ENCODE data around the gene KRTAP5-1. TPM values are rescaled to one million over a fixed set of nuclear protein-coding genes. Genes with fewer than 3 reads are reported as not detected.
"Not testable (repeated sequence)": the region's sequence is repeated elsewhere in the genome, so short reads cannot be mapped to it uniquely, and the experiment has no call there.

The KRTAP5-1 gene
- total and polyA plus RNA-seq, 2 experiments from 2014 or later, result not detected

DNA sequence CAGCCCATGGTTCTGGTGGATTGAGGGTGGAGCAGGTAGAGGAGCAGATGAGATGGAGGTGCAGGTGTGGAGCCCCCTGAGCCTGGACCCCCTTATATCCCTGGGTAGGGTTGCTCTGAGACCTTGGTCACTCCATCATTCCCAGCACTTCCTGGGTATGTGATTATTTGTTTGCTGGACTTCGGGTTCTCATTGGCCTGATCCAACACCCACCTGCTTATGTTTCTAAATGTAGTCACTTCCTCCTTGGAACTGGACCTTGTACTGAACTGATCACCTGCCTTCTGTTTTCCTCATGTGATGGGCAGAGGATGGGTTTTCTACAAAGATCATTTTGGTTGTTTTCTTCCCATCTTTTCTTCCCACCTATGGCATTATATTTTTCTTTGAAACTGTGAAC, 37.0 kb upstream of the KRTAP5-1 start, which contains the start of gene KRTAP5-4:
Gene KRTAP5-4, minus strand, starts transcription at position 53 of the 400 bp plus-strand sequence. Its CDS starts 45 bp downstream, at position 8.
- Histone ChIP-seq H3K27me3 (no peaks in the 10 kb centered on the region), H3K4me3 (no peak within 1 kb of the TSS), H3K27ac (no peak within 1 kb of the TSS), H3K36me3 (no peaks in the 10 kb centered on the region), H3K4me1 (ENCODE audit: low read depth) (no peaks in the 10 kb centered on the region), H3K9me3 (ENCODE audit: low read depth) (no peaks in the 10 kb centered on the region)
- TF ChIP-seq, protein P1, sequence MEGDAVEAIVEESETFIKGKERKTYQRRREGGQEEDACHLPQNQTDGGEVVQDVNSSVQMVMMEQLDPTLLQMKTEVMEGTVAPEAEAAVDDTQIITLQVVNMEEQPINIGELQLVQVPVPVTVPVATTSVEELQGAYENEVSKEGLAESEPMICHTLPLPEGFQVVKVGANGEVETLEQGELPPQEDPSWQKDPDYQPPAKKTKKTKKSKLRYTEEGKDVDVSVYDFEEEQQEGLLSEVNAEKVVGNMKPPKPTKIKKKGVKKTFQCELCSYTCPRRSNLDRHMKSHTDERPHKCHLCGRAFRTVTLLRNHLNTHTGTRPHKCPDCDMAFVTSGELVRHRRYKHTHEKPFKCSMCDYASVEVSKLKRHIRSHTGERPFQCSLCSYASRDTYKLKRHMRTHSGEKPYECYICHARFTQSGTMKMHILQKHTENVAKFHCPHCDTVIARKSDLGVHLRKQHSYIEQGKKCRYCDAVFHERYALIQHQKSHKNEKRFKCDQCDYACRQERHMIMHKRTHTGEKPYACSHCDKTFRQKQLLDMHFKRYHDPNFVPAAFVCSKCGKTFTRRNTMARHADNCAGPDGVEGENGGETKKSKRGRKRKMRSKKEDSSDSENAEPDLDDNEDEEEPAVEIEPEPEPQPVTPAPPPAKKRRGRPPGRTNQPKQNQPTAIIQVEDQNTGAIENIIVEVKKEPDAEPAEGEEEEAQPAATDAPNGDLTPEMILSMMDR (IDR thresholded peaks at IDR 0.05; ENCODE audit: low read depth, low read length), result no peak
- no peak for DNase-seq (ENCODE audit: low read depth in 1 of 2, low spot score in 1 of 2)

DNA sequence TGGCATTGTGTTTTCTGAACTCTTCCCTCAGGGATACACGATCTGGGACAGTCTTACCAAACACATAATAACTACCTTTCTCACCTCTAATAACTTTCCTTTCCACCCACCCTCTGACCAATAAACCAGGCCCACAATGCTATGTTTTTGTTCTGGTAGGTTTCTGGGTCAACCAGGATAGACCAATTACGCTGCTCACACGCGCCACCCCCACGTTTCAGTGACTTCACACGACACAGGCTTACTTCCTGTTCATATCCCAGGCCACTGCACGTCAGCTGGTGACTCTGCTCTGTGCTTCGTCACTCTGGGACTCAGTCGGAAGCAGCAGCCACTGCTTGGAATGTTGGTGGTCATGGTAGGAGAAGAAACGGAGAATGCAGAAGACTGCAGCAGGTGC, 34.4 kb upstream of the KRTAP5-1 start:
- Histone ChIP-seq H3K27ac (no peak overlapping the region), H3K27me3 (peaks cover 8% of the 10 kb centered on the region), H3K9me3 (ENCODE audit: low read depth) (no peaks in the 10 kb centered on the region), H3K36me3 (no peaks in the 10 kb centered on the region), H3K4me3 (no peak overlapping the region), H3K4me1 (ENCODE audit: low read depth) (no peaks in the 10 kb centered on the region)
- TF ChIP-seq, protein P1 (IDR thresholded peaks at IDR 0.05; ENCODE audit: low read depth, low read length), result no peak
- DNase-seq (ENCODE audit: low read depth in 1 of 2, low spot score in 1 of 2), result peak in 1 of 2 donors; percentile 6

DNA sequence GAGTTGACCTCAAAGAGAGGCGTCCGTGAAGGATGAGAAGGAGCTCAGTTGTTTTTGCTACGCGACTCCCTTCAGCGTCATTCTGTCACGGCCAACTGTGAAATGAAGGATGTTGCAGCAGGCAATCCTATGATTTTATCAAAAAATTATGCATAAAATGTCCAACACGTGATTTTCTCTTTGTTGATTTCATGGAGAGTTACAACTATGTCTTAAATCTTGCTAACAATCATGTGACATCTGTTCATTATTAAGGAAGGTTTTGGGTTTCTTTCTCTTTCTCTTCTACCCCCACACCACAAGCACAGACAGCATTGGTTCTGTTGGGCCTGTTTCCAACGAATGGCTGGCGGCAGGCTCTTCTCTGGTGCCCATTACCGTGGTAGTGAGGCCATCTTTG, 33.1 kb upstream of the KRTAP5-1 start:
- no peak overlapping the region for H3K27ac ChIP-seq
- no peak overlapping the region for H3K4me3 ChIP-seq
- no peak for DNase-seq (ENCODE audit: low read depth in 1 of 2, low spot score in 1 of 2)
- no peaks in the 10 kb centered on the region for H3K4me1 ChIP-seq (ENCODE audit: low read depth)
- H3K27me3 ChIP-seq, result peaks cover 8% of the 10 kb centered on the region
- no peaks in the 10 kb centered on the region for H3K9me3 ChIP-seq (ENCODE audit: low read depth)
- TF ChIP-seq, protein P1 (IDR thresholded peaks at IDR 0.05; ENCODE audit: low read depth, low read length), result no peak
- no peaks in the 10 kb centered on the region for H3K36me3 ChIP-seq

DNA sequence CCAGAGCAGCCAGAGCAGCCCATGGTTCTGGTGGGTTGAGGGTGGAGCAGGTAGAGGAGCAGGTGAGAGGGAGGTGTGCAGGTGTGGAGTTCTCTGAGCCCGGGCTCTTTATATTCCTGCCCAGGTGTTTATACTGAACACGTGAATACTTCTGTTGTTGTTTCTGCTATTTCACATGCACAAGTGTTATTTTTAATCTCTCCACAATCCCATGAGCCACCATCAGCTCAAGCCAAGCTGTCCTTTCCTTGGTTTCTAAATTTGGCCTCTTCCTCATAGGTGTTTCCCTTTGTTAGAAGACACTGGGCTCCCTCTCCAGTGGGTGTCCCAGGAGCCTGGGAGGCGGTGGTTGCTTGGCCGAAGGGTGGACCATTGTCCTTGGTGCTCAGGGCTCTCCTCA, 23.3 kb upstream of the KRTAP5-1 start, which contains the start of gene KRTAP5-3:
Gene KRTAP5-3, minus strand, starts transcription at position 101 of the 400 bp plus-strand sequence. Its CDS starts 78 bp downstream, at position 23.
- Histone ChIP-seq H3K27me3 (no peaks in the 10 kb centered on the region), H3K9me3 (ENCODE audit: low read depth) (no peaks in the 10 kb centered on the region), H3K4me3 (no peak within 1 kb of the TSS), H3K36me3 (no peaks in the 10 kb centered on the region), H3K4me1 (ENCODE audit: low read depth) (no peaks in the 10 kb centered on the region), H3K27ac (no peak within 1 kb of the TSS)
- TF ChIP-seq, protein P1 (IDR thresholded peaks at IDR 0.05; ENCODE audit: low read depth, low read length), result no peak
- DNase-seq (ENCODE audit: low read depth in 1 of 2, low spot score in 1 of 2), result no peak

DNA sequence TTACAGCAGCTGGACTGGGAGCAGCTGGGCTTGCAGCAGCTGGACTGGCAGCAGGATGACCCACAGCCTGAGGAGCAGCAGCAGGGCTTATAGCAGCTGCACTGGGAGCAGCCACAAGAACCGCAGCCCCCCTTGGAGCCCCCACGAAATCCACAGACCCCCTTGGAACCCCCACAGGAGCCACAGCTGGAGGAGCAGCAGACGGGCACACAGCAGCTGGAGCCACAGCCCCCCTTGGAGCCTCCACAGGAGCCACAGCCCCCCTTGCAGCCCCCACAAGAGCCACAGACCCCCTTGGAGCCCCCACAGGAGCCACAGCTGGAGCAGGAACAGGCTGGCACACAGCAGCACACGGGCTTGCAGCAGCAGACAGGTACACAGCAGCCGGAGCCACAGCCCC, 22.8 kb upstream of the KRTAP5-1 start:
- H3K36me3 ChIP-seq; H3K27ac ChIP-seq; H3K27me3 ChIP-seq; H3K4me1 ChIP-seq (ENCODE audit: low read depth); H3K4me3 ChIP-seq; H3K9me3 ChIP-seq (ENCODE audit: low read depth); DNase-seq (ENCODE audit: low read depth in 1 of 2, low spot score in 1 of 2): not testable (repeated sequence)

DNA sequence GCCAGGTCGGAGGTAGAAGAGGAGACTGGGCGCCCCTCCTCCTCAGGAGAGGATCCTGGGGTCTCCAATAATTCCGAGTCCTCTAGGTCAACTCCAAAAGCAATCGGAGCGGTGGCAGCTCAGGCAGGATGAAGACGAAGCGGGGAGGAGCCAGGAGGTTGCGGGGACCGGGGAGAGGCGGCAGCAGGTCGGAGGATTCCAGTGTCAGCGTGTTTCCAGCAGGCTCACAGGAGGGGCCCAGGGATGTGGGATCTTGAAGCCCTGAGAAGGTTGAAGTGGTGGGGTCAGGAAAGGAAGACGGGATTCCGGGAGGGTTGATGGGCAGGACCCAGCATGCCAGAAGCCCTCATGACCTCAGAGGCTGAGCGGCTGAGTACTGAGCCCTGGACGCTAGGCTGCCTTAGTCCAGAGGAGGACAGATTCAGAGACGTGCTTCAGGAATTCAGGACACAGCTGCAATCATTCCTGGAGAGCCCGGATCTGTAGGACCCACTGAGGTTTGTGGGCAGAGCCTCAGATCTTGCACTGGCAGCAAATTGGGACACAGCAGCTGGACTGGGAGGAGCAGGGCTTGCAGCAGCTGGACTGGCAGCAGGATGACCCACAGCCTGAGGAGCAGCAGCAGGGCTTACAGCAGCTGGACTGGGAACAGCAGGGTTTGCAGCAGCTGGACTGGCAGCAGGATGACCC, 22.2 kb upstream of the KRTAP5-1 start:
- H3K9me3 ChIP-seq (ENCODE audit: low read depth); H3K36me3 ChIP-seq; H3K4me3 ChIP-seq; H3K27ac ChIP-seq; H3K4me1 ChIP-seq (ENCODE audit: low read depth); H3K27me3 ChIP-seq: not testable (repeated sequence)
- peak; percentile 9 to 12 for DNase-seq (ENCODE audit: low read depth in 1 of 2, low spot score in 1 of 2)

DNA sequence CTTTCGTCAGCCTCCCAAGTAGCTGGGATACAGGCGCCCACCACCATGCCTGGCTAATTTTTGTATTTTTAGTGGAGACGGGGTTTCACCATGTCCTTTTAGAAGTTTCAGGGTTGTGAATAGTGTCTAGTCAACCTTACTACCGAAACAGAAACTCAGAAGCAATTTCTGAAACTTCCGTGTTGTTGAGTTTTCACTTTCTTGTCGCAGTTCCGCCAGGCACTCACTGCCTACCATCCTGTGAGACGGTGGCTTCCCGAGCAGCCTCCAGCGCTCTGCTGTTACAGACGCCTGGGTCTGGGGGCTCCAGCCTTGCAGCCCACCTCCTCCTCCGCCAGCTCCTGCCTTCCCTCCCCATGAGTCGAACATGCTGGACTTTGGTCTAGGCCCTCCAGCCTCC, 20.8 kb upstream of the KRTAP5-1 start:
- not testable (repeated sequence) for H3K36me3 ChIP-seq; H3K9me3 ChIP-seq (ENCODE audit: low read depth); H3K27ac ChIP-seq; H3K4me1 ChIP-seq (ENCODE audit: low read depth); DNase-seq (ENCODE audit: low read depth in 1 of 2, low spot score in 1 of 2); H3K27me3 ChIP-seq; H3K4me3 ChIP-seq
